NCI-H187 treated with DMSO at 0.1 percent for 48 hours (cell line): ENCODE results near the gene KCTD16.

Experiments
- DNase-seq: peaks from one replicate; lab custom pipeline; 2025; lab: John Stamatoyannopoulos, UW

Gene KCTD16

GRCh38 chr5:144403817-144404420 is 233.2 kb downstream of the KCTD16 start:
- DNase-seq, result no peak

GRCh38 chr5:144404672-144405071 is 234.0 kb downstream of the KCTD16 start:
- DNase-seq, result no peak

GRCh38 chr5:144405991-144406390 is 235.3 kb downstream of the KCTD16 start:
- DNase-seq, result no peak

GRCh38 chr5:144406442-144406841 is 235.8 kb downstream of the KCTD16 start:
- DNase-seq, result no peak

- DNase-seq, result no peak
Observed at GRCh38 chr5:144414202-144415029, 243.7 kb downstream of the KCTD16 start.

GRCh38 chr5:144416196-144416595 is 245.5 kb downstream of the KCTD16 start:
- no peak for DNase-seq

- DNase-seq, result no peak
Observed at GRCh38 chr5:144418719-144419118, 248.0 kb downstream of the KCTD16 start.

GRCh38 chr5:144421411-144421810 is 250.7 kb downstream of the KCTD16 start:
- DNase-seq, result no peak

- no peak for DNase-seq
Observed at GRCh38 chr5:144422018-144422727, 251.5 kb downstream of the KCTD16 start.

GRCh38 chr5:144427866-144428265 is 257.2 kb downstream of the KCTD16 start:
- DNase-seq, result no peak

- no peak for DNase-seq
Observed at GRCh38 chr5:144428326-144428725, 257.7 kb downstream of the KCTD16 start.

- DNase-seq, result no peak
Observed at GRCh38 chr5:144429405-144429804, 258.7 kb downstream of the KCTD16 start.

GRCh38 chr5:144429905-144430304 is 259.2 kb downstream of the KCTD16 start:
- no peak for DNase-seq

- DNase-seq, result no peak
Observed at GRCh38 chr5:144433140-144433822, 262.6 kb downstream of the KCTD16 start.

GRCh38 chr5:144433893-144434292 is 263.2 kb downstream of the KCTD16 start:
- DNase-seq, result no peak

- DNase-seq, result no peak
Observed at GRCh38 chr5:144436007-144436406, 265.3 kb downstream of the KCTD16 start.

- DNase-seq, result no peak
Observed at GRCh38 chr5:144438237-144438636, 267.6 kb downstream of the KCTD16 start.

- no peak for DNase-seq
Observed at GRCh38 chr5:144448457-144448856, 277.8 kb downstream of the KCTD16 start.

- DNase-seq, result no peak
Observed at GRCh38 chr5:144451187-144451973, 280.7 kb downstream of the KCTD16 start.

GRCh38 chr5:144453753-144454152 is 283.1 kb downstream of the KCTD16 start:
- DNase-seq, result no peak

- no peak for DNase-seq
Observed at GRCh38 chr5:144457160-144457559, 286.5 kb downstream of the KCTD16 start.

- no peak for DNase-seq
Observed at GRCh38 chr5:144458216-144458615, 287.5 kb downstream of the KCTD16 start.
